ENCODE data around the gene PDE4D.

Gene PDE4D

GRCh38 chr5:58946230-58946629, 947.3 kb downstream of the PDE4D start:
- Histone ChIP-seq H3K36me3 (no peaks in the 10 kb centered on the region), H3K4me1 (peaks cover 0 to 13% (median 0%) of the 10 kb centered on the region in 10 experiments; a peak in 4 of 20 replicates), H3K4me2 (peak overlapping the region in 2 of 11 experiments; percentile 63 to 68; a peak in 4 of 22 replicates), H3K27me3 (no peaks in the 10 kb centered on the region), H3K27ac (peak overlapping the region in 2 of 11 experiments; percentile 1 to 46; a peak in 3 of 22 replicates), H3K9ac (no peak overlapping the region), H4K20me1 (no peaks in the 10 kb centered on the region), H3K4me3 (no peak overlapping the region), H3K9me3 (replicated peaks in 1 of 11) (peaks cover 8 to 16% (median 12%) of the 10 kb centered on the region in 11 experiments; a peak in 19 of 22 replicates)
- TF ChIP-seq Cebpa-rat (IDR thresholded peaks at IDR 0.05): no peak

GRCh38 chr5:58944221-58944620, 949.3 kb downstream of the PDE4D start:
- no peak for TF ChIP-seq Cebpa-rat (IDR thresholded peaks at IDR 0.05)
- H3K4me2 ChIP-seq: no peak overlapping the region
- no peaks in the 10 kb centered on the region for H3K36me3 ChIP-seq
- peaks cover 0 to 13% (median 0%) of the 10 kb centered on the region in 10 experiments; a peak in 4 of 20 replicates for H3K4me1 ChIP-seq
- H3K4me3 ChIP-seq: no peak overlapping the region
- no peak overlapping the region for H3K27ac ChIP-seq
- H3K27me3 ChIP-seq: no peaks in the 10 kb centered on the region
- no peak overlapping the region for H3K9ac ChIP-seq
- H4K20me1 ChIP-seq: no peaks in the 10 kb centered on the region
- H3K9me3 ChIP-seq (replicated peaks in 1 of 11): peaks cover 8 to 16% (median 12%) of the 10 kb centered on the region in 11 experiments; a peak in 19 of 22 replicates

- Histone ChIP-seq H4K20me1 (no peaks in the 10 kb centered on the region), H3K9ac (no peak overlapping the region), H3K27me3 (no peaks in the 10 kb centered on the region), H3K4me3 (no peak overlapping the region), H3K4me1 (no peaks in the 10 kb centered on the region), H3K27ac (no peak overlapping the region), H3K4me2 (no peak overlapping the region), H3K36me3 (no peaks in the 10 kb centered on the region), H3K9me3 (replicated peaks in 1 of 11) (peaks cover 8 to 16% (median 12%) of the 10 kb centered on the region in 11 experiments; a peak in 19 of 22 replicates)
- TF ChIP-seq Cebpa-rat (IDR thresholded peaks at IDR 0.05): no peak
Observed at GRCh38 chr5:58940446-58940845, 953.1 kb downstream of the PDE4D start.

- no peak overlapping the region for H3K27ac ChIP-seq
- H3K4me2 ChIP-seq: no peak overlapping the region
- no peak overlapping the region for H3K4me3 ChIP-seq
- H3K27me3 ChIP-seq: no peaks in the 10 kb centered on the region
- no peak overlapping the region for H3K9ac ChIP-seq
- no peak for TF ChIP-seq Cebpa-rat (IDR thresholded peaks at IDR 0.05)
- peaks cover 8 to 16% (median 12%) of the 10 kb centered on the region in 11 experiments; a peak in 19 of 22 replicates for H3K9me3 ChIP-seq (replicated peaks in 1 of 11)
- no peaks in the 10 kb centered on the region for H3K36me3 ChIP-seq
- H4K20me1 ChIP-seq: no peaks in the 10 kb centered on the region
- no peaks in the 10 kb centered on the region for H3K4me1 ChIP-seq
Observed at GRCh38 chr5:58939664-58940063, 953.9 kb downstream of the PDE4D start.

GRCh38 chr5:58938563-58939424, 954.7 kb downstream of the PDE4D start:
- Histone ChIP-seq H3K27me3 (no peaks in the 10 kb centered on the region), H3K4me2 (no peak overlapping the region), H4K20me1 (no peaks in the 10 kb centered on the region), H3K4me1 (no peaks in the 10 kb centered on the region), H3K9me3 (replicated peaks in 1 of 11) (peaks cover 6 to 14% (median 11%) of the 10 kb centered on the region in 11 experiments; a peak in 19 of 22 replicates), H3K27ac (no peak overlapping the region), H3K36me3 (no peaks in the 10 kb centered on the region), H3K9ac (no peak overlapping the region), H3K4me3 (no peak overlapping the region)
- TF ChIP-seq Cebpa-rat (IDR thresholded peaks at IDR 0.05): no peak

GRCh38 chr5:58937031-58937681, 956.4 kb downstream of the PDE4D start:
- Histone ChIP-seq H3K27me3 (no peaks in the 10 kb centered on the region), H3K27ac (no peak overlapping the region), H3K4me2 (no peak overlapping the region), H3K4me1 (no peaks in the 10 kb centered on the region), H3K4me3 (no peak overlapping the region), H4K20me1 (no peaks in the 10 kb centered on the region), H3K9ac (no peak overlapping the region), H3K9me3 (replicated peaks in 1 of 11) (no peaks in the 10 kb centered on the region), H3K36me3 (no peaks in the 10 kb centered on the region)
- no peak for TF ChIP-seq Cebpa-rat (IDR thresholded peaks at IDR 0.05)

GRCh38 chr5:58934629-58935097, 958.9 kb downstream of the PDE4D start:
- H3K4me3 ChIP-seq: no peak overlapping the region
- H3K27ac ChIP-seq: no peak overlapping the region
- no peak for TF ChIP-seq Cebpa-rat (IDR thresholded peaks at IDR 0.05)

GRCh38 chr5:58933891-58934628, 959.5 kb downstream of the PDE4D start:
- H3K4me2 ChIP-seq: no peak overlapping the region
- no peak overlapping the region for H3K27ac ChIP-seq
- H3K9me3 ChIP-seq (replicated peaks in 1 of 11): no peaks in the 10 kb centered on the region
- H3K4me3 ChIP-seq: no peak overlapping the region
- TF ChIP-seq Cebpa-rat (IDR thresholded peaks at IDR 0.05): no peak
- H3K36me3 ChIP-seq: no peaks in the 10 kb centered on the region
- no peaks in the 10 kb centered on the region for H4K20me1 ChIP-seq
- no peak overlapping the region for H3K9ac ChIP-seq
- no peaks in the 10 kb centered on the region for H3K27me3 ChIP-seq
- H3K4me1 ChIP-seq: no peaks in the 10 kb centered on the region

More at GRCh38 chr5:58934629-58935097, 958.9 kb downstream of the PDE4D start:
- Histone ChIP-seq H4K20me1 (no peaks in the 10 kb centered on the region), H3K9ac (no peak overlapping the region), H3K36me3 (no peaks in the 10 kb centered on the region), H3K9me3 (replicated peaks in 1 of 11) (no peaks in the 10 kb centered on the region), H3K4me1 (no peaks in the 10 kb centered on the region), H3K4me2 (no peak overlapping the region), H3K27me3 (no peaks in the 10 kb centered on the region)

GRCh38 chr5:58932057-58932612, 961.4 kb downstream of the PDE4D start:
- Histone ChIP-seq H3K27ac (no peak overlapping the region), H3K9me3 (replicated peaks in 1 of 11) (no peaks in the 10 kb centered on the region), H3K9ac (no peak overlapping the region), H4K20me1 (no peaks in the 10 kb centered on the region), H3K4me1 (no peaks in the 10 kb centered on the region), H3K4me3 (no peak overlapping the region), H3K36me3 (no peaks in the 10 kb centered on the region), H3K27me3 (no peaks in the 10 kb centered on the region), H3K4me2 (no peak overlapping the region)
- TF ChIP-seq Cebpa-rat (IDR thresholded peaks at IDR 0.05): 0 out of 22 replicates have a peak, but pooled peaks of 1 of the 11 experiments have one; percentile 12

All from BLaER1 treated with 17β-estradiol and CSF1 and Interleukin-3, amounts not matched to agents 10 nM and 100 nM (cell line).